Adipocyte (in vitro differentiated cells): ENCODE data around the gene RNF114.
"Not testable (repeated sequence)": the region's sequence is repeated elsewhere in the genome, so short reads cannot be mapped to it uniquely, and the experiment has no call there.

Experiments
- DNase-seq: peaks from one replicate; pipeline ENCODE4 v3.0.0-alpha.2; 2015; ENCODE audit warnings: low read depth
- H3K27me3 ChIP-seq: replicated peaks from 2 replicates; pipeline ENCODE4 v1.7.0; 2013; ENCODE audit warnings: mild to moderate bottlenecking, low read length, moderate library complexity; ENCODE audit not compliant: control insufficient read depth, insufficient read depth
- H3K36me3 ChIP-seq: 2 replicates; pipeline ENCODE4 v1.7.0; 2013; ENCODE audit warnings: low read length, mild to moderate bottlenecking, moderate library complexity; ENCODE audit not compliant: control insufficient read depth, insufficient read depth, severe bottlenecking
- H3K4me1 ChIP-seq: 2 replicates; pipeline ENCODE4 v1.7.0; 2013; ENCODE audit warnings: mild to moderate bottlenecking, low read length, moderate library complexity; ENCODE audit not compliant: control insufficient read depth, insufficient read depth
- H3K4me3 ChIP-seq: 2 replicates; pipeline ENCODE4 v1.7.0; 2013; ENCODE audit warnings: mild to moderate bottlenecking, low read length, moderate library complexity
- H3K9ac ChIP-seq: 2 replicates; pipeline ENCODE4 v1.7.0; 2013; ENCODE audit warnings: mild to moderate bottlenecking, low read length, moderate library complexity
- H3K9me3 ChIP-seq: 2 replicates; pipeline ENCODE4 v1.7.0; 2013; ENCODE audit warnings: mild to moderate bottlenecking, low read length, moderate library complexity; ENCODE audit not compliant: control insufficient read depth

Gene RNF114

DNA sequence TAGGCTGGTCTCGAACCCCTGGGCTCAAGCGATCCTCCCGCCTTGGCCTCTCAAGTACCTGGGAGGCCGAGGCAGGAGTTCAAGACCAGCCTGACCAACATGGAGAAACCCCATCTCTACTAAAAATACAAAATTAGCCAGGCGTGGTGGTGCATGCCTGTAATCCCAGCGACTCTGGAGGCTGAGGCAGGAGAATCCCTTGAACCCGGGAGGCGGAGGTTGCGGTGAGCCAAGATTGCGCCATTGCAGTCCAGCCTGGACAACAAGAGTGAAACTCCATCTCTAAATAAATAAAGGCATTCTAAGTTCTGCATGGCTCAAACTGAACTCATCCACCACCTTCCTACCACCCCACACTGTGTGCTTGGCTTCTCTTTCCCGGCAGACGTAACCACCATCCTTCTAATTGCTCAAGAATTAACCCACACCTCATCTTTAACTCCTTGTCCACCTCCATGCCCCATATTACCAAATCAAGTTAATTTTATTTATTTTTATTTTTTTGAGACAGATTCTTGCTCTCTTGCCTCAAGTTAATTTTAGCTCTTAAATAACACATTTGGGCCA lies 19.7 kb downstream of the RNF114 start:
- not testable (repeated sequence) for H3K9me3 ChIP-seq, H3K27me3 ChIP-seq, H3K9ac ChIP-seq, H3K4me3 ChIP-seq, DNase-seq
- Histone ChIP-seq H3K4me1 (peaks cover 10% of the 10 kb centered on the region), H3K36me3 (peaks cover 62% of the 10 kb centered on the region)

DNA sequence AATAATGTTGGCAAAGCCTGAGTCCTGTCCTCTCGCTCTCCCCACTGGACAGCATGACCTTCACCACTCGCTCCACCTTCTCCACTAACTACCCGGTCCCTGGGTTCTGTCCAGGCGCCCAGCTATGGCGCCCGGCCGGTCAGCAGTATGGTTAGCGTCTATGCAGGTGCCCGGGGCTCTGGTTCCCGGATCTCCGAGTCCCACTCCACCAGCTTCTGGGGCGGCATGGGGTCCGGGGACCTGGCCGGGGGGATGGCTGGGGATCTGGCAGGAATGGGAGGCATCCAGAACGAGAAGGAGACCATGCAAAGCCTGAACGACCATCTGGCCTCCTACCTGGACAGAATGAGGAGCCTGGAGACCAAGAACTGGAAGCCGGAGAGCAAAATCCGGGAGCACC lies 20.5 kb downstream of the RNF114 start:
- H3K4me3 ChIP-seq, result no peak overlapping the region
- no peak overlapping the region for H3K9ac ChIP-seq
- no peak for DNase-seq
- peaks cover 60% of the 10 kb centered on the region for H3K36me3 ChIP-seq
- peaks cover 4% of the 10 kb centered on the region for H3K4me1 ChIP-seq
- no peaks in the 10 kb centered on the region for H3K9me3 ChIP-seq
- no peaks in the 10 kb centered on the region for H3K27me3 ChIP-seq

DNA sequence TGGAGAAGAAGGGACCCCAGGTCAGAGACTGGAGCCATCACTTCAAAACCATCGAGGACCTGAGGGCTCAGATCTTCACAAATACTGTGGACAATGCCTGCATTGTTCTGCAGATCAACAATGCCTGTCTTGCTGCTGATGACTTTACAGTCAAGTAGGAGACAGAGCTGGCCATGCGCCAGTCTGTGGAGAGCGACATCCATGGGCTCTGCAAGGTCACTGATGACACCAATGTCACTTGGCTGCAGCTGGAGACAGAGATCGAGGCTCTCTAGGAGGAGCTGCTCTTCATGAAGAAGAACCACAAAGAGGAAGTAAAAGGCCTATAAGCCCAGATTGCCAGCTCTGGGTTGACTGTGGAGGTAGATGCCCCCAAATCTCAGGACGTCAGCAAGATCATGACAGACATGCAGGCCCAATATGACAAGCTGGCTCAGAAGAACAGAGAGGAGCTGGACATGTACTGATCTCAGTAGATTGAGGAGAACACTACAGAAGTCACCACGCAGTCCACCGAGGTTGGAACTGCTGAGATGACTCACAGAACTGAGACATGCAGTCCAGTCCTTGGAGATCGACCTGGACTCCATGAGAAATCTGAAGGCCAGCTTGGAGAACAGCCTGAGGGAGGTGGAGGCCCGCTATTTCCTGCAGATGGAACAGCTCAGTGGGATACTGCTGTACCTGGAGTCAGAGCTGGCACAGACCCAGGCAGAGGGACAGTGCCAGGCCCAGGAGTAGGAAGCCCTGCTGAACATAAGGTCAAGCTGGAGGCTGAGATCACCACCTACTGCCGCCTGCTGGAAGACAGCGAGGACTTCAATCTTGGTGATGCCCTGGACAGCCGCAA lies 21.1 kb downstream of the RNF114 start:
- not testable (repeated sequence) for H3K27me3 ChIP-seq, DNase-seq, H3K4me1 ChIP-seq, H3K9me3 ChIP-seq, H3K9ac ChIP-seq, H3K4me3 ChIP-seq
- peaks cover 54% of the 10 kb centered on the region for H3K36me3 ChIP-seq

DNA sequence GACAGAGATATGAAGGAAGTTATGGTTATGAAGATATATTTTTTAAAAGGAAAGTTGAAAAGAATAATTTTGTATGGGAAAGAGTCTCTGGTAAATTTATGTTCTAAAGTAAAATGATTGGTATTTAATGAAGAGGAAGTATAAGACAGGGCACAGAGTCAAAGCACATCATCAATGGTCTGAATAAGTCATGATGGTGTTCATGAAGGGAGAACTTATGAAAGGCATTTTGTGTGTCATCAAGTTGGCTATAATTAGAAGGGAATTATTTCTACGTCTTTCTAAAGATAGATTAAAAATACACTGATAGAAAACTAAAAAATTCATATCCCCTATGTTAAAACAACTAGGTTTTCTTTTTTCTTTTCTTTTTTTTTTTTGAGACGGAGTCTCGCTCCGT lies 25.2 kb downstream of the RNF114 start:
- no peaks in the 10 kb centered on the region for H3K27me3 ChIP-seq
- no peak for DNase-seq
- H3K9ac ChIP-seq, result no peak overlapping the region
- no peaks in the 10 kb centered on the region for H3K9me3 ChIP-seq
- H3K4me3 ChIP-seq, result no peak overlapping the region
- no peaks in the 10 kb centered on the region for H3K4me1 ChIP-seq
- H3K36me3 ChIP-seq, result peaks cover 25% of the 10 kb centered on the region

DNA sequence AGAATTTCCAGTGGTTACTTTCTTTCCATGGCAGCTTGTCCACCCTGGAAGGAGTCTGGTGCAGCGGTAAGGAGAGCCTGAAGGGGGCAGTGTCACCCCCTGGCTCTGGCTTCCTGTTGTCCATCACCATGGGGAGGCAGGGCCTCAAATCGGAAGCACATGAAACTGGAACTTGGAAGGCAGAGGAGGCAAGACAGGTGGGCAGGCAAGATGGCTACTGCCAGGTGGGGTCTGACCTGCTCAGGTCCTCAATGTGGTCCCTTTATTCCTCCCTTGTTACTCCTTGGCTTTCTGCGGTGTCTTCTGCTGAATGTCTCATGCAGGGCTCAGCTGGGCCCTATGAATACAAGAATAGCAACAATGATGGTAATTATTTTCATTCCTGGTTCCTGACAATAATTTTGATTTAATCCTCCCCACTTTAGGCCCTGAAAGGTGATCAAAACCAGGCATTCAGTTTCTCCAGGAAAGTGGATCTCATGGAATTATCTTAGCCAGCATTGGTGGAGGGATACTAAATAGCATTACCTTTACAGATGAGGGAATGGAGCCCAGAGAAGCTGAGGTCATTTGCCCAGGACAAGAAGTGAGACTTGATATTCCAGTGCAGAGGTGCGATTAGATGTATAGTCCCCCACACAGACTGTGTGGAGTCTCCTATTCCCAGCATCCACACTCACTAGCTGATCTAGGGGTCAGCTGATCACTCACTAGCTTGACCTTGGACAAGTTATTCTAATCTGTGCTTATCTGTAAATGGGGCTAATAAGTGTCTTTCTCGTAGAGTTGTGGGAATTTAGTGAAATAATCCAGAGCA lies 29.0 kb downstream of the RNF114 start:
- Histone ChIP-seq H3K9me3 (no peaks in the 10 kb centered on the region), H3K9ac (no peak overlapping the region), H3K27me3 (no peaks in the 10 kb centered on the region), H3K36me3 (peaks cover 3% of the 10 kb centered on the region), H3K4me3 (no peak overlapping the region), H3K4me1 (peaks cover 12% of the 10 kb centered on the region)
- no peak for DNase-seq

DNA sequence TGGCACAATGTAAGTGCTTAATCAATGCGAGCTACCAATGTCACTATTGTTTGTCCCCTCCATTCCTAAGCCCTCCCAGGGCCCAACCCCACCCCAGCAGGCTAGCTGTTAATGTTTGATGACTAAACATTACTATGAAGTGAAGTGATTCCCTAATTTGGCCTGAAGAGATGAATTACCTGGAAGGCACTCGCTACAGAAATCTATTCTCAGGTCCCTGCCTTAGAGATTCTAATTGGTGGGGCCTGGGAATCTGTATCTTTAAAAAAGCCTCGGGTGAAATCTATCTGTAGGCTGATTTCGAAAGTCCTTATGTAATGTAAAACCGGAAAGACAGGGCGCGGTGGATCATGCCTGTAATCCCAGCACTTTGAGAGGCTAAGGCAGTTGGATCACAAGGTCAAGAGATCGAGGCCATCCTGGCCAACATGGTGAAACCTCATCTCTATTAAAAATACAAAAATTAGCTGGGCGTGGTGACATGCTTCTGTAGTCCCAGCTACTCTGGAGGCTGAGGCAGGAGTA lies 29.6 kb downstream of the RNF114 start:
- no peaks in the 10 kb centered on the region for H3K9me3 ChIP-seq
- peaks cover 12% of the 10 kb centered on the region for H3K4me1 ChIP-seq
- peaks cover 3% of the 10 kb centered on the region for H3K36me3 ChIP-seq
- no peaks in the 10 kb centered on the region for H3K27me3 ChIP-seq
- H3K9ac ChIP-seq, result no peak overlapping the region
- no peak for DNase-seq
- H3K4me3 ChIP-seq, result no peak overlapping the region

DNA sequence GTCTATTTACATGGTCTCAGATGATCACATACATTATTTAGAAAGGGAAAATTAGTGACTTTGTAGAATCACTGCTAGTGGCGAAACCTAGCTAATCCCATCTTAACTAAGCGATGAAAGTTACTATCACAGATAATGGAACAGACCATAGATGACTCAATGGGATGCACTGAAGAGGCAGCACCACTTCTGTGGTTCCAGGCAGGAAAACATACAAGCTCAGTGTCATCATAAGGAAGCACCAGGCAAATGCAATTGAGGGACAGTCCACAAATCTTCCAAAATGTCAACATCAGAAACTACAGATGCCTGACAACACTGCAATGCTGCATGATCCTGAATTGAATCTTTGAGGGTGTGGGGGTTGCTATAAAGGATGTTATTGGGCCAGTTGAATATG lies 30.7 kb downstream of the RNF114 start:
- H3K4me3 ChIP-seq, result no peak overlapping the region
- no peak overlapping the region for H3K9ac ChIP-seq
- no peaks in the 10 kb centered on the region for H3K27me3 ChIP-seq
- no peak for DNase-seq
- peaks cover 12% of the 10 kb centered on the region for H3K4me1 ChIP-seq
- no peaks in the 10 kb centered on the region for H3K9me3 ChIP-seq
- peaks cover 3% of the 10 kb centered on the region for H3K36me3 ChIP-seq

DNA sequence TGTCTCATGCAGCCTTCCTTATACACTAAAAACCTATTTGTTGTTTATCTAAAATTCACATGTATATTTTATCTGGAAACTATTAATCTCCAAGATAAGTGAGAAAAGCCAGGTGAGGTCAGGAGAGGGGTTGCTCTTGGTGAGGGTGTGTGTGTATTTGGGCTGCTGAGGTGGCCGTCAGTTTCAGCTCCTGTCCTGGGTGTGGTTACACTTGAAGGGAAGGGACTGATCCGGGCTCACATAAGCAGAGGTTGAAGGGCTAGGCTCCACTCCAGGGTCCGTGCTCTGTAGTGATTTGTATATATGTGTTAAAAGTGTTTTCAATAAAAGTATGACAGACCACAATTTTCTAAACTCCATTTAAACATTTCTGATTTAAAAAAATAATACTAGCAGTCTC lies 33.0 kb downstream of the RNF114 start:
- no peak for DNase-seq
- Histone ChIP-seq H3K4me1 (peaks cover 19% of the 10 kb centered on the region), H3K9ac (no peak overlapping the region), H3K4me3 (no peak overlapping the region), H3K36me3 (peaks cover 3% of the 10 kb centered on the region), H3K27me3 (no peaks in the 10 kb centered on the region), H3K9me3 (no peaks in the 10 kb centered on the region)

DNA sequence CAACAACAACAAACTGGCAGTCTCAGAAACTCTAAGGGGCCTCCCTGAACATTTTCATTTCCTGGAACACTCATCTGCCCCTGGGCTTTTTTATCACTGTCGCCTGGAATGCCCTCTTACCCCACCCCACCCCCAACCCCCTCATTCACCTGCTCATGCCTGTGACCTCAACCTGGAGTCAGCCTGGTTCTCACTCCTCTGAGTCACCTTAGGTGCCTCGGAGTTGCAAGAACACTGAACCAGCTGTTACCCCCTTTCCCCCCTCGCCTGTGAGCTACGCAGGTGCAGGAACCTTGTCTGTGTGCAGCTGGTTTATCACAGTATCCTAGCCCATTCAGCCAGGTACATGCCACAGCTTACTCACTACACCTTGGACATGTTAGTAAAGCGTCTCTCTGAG lies 33.7 kb downstream of the RNF114 start:
- Histone ChIP-seq H3K36me3 (peaks cover 2% of the 10 kb centered on the region), H3K9ac (no peak overlapping the region), H3K27me3 (no peaks in the 10 kb centered on the region), H3K9me3 (no peaks in the 10 kb centered on the region), H3K4me1 (peaks cover 19% of the 10 kb centered on the region), H3K4me3 (no peak overlapping the region)
- DNase-seq, result no peak

DNA sequence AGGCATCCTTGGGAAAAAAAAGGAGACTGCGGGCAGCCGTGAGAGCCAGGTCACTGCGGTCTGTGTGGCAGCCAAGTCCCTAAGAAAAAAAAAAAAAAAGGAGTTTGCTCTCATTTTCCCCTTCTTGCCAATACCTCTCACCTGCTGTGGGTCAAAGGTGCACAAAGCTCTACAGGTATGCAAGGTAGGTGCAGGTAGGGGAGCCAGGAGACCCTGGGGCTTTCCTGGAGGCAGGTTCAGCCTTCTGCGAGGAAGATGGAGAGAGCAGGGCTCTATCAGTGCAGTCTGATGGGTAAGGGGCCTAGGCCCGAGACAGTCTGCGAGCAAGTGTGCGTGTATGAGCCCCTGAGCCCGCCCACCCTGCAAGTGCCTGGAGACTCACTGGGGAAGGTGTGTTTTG lies 34.3 kb downstream of the RNF114 start:
- Histone ChIP-seq H3K27me3 (no peaks in the 10 kb centered on the region), H3K4me1 (peaks cover 19% of the 10 kb centered on the region), H3K9ac (no peak overlapping the region), H3K9me3 (no peaks in the 10 kb centered on the region), H3K4me3 (no peak overlapping the region), H3K36me3 (no peaks in the 10 kb centered on the region)
- no peak for DNase-seq

DNA sequence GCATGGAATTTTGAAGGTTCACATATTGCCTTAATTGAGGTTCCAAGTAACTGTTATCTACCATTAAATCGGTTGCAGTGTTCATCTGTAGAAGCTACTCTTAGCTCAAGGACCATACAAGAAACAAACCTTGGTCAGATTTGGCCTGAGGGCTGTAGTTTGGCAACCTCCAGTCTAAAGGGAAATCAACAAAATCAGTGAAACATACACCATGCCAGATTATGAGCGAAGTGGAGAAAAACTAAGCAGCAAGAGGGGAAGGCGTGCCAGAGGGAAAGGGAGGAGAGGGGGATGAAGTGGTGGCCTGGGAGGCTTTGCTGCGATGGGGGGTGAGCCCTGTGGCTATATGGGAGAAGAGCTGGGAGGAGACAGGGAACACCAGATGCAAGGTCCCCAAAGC lies 37.8 kb downstream of the RNF114 start:
- Histone ChIP-seq H3K36me3 (no peaks in the 10 kb centered on the region), H3K4me1 (peaks cover 10% of the 10 kb centered on the region), H3K9ac (no peak overlapping the region), H3K4me3 (no peak overlapping the region), H3K9me3 (no peaks in the 10 kb centered on the region), H3K27me3 (no peaks in the 10 kb centered on the region)
- DNase-seq, result no peak
